HG02981 (cell line): ENCODE results near the gene FAM180B.

Experiments used
- ATAC-seq: cut with Tn5 transposase; IDR thresholded peaks from one replicate; pipeline ENCODE4 v1.9.1; 2021; ENCODE audit warnings: mild to moderate bottlenecking, moderate library complexity; ENCODE audit not compliant: unreplicated experiment

Gene FAM180B

DNA sequence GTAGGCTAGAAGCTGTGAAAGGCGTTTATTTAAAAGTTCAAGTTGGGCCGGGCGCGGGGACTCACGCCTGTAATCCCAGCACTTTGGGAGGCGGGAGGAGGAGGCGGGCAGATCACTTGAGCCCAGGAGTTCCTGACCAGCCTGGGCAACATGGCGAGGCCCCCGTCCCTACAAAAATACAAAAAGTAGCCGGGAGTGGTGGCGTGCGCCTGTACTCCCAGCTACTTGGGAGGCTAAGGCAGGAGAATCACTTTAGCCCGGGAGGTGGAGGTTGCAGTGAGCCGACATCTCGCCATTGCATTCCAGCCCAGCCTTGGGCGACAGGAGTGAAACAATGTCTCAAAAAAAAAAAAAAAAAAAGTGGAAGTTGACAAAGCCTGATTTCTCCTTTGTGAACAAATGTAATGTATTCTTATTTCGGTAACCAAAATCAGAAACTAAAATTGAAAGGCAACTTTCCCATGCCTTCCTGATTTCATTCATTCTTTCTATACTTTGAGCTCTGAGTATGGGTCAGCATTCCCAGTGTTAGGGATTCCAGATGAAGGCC, 20.3 kb upstream of the FAM180B start:
- ATAC-seq = no peak

- no peak for ATAC-seq
These were observed 16.8 kb upstream of the FAM180B start for GRCh38 chr11:47569646-47570045.

DNA sequence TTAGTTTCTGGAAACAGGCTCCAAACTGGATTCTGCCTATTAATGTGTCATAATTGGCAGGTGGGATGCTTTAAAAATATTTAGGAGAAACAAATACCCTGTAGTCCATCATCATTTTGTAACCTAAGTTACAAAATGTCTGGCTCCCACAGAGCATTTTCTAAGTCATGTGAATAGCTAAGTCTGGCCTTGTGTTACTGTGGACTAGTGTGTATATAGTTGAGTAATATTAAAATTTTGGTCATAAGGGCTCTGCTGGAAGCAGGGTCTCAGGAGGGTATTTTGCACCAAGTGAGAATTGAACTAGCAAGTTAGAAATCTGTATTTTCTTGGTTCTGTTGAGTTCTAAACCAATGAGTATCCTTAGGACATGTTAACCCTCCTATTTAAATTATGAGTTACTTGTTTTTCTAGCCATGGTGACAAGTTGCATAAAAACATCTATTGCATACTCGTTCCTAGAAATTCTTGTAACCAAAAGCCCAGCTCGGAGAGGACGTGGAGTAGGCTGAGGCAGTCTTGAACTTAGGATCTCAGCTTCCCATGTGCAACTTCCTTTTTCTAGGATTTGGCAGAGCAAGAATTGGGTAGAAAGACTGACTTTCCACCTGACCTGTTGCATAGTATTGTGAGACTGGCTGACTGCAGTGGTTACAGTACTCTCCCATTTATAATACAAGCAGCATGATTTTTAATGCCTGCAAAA, 15.7 kb upstream of the FAM180B start:
- ATAC-seq = no peak

DNA sequence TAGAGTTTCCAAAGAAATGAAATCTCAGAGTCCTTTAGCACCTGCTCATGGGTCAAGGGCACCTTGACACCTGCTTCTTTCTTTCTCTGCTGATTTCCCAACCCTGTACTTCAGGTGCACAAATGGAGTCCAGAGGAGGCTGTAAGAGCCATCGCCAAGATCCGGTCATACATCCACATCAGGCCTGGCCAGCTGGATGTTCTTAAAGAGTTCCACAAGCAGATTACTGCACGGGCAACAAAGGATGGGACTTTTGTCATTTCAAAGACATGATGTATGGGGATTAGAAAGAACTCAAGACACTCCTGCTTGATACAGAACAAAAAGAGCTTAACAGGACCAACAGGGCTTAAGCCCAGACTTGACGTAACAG, 15.1 kb upstream of the FAM180B start:
- no peak for ATAC-seq

GRCh38 chr11:47571895-47572294, 14.6 kb upstream of the FAM180B start:
- no peak for ATAC-seq

GRCh38 chr11:47572715-47573255, 13.7 kb upstream of the FAM180B start:
- no peak for ATAC-seq

DNA sequence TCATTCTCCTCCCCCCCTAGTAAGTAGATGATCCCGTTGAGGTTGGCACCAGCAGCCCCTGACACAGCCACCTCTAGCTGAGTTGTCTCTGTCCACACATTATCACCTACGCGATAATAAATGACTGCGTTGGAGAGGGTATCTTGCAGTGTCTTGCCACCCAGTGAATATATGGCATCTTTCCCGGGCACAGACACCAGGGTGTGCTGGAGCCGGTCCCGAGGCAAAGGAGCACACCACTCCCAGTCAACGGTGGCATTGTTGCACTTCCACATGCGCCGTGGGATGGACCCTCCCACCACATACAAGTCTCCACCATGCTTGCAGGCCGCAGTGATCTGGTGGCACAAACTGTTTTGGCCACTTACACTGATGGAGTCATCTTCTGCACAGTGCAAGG, 13.2 kb upstream of the FAM180B start:
- no peak for ATAC-seq

DNA sequence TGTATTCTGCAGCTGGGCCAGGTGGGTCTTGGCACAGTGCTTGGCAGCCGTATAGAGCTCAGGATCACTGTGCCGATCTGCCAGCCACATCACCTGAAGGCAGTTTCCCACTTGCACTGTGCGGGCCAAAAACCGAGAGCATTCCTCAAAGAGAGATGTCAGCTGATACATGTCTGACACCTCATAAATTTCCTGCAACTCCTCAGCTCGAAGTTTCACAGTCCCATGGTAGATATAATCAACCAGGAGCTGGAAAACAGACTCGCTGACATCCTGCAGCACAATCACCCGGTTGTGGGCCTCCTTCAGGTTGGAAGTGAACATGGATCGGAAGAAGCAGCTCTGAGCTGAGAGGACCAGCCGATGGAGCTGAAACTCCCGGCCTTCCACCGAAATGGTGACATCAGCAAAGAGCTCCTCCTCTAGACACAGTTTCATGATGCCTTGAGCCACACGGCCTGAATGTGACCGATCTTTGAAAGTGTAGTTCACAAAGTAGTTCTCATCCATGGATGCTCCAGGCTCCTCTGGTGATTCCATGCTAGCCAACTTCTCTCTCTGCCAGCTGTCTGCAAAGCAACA, 8.9 kb upstream of the FAM180B start:
- ATAC-seq = no peak

- ATAC-seq = peak; percentile 89
These were observed 7.7 kb upstream of the FAM180B start, which contains the start of the genes KBTBD4 and NDUFS3 for GRCh38 chr11:47578524-47579494. TSS of gene KBTBD4 (minus strand) at chr11:47578970. CDS start at chr11:47578951, 19 bp downstream. TSS of gene NDUFS3 (plus strand) at chr11:47579074. CDS start at chr11:47579092, 18 bp downstream.

DNA sequence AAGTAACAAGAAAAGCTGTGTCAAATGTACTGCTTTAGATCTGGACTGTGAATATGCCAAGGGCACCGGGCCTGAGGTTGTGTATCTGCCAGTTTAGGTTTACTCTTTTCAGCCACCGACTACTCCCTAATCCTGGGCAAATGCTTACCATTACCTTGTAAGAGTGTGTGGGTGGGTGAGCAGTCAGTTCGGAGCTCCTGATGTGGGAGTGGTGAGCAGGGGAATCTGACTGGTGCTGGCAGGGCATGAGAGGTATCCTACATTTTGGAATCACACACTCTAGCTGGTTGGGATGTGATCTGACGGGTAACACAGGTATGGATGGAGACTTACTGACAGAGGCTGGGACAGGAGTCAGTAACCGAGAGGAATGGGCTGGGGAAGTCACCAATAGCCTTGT, 2.6 kb upstream of the FAM180B start:
- no peak for ATAC-seq

- ATAC-seq = no peak
These were observed 700 bp downstream of the FAM180B start for GRCh38 chr11:47587039-47587716.

DNA sequence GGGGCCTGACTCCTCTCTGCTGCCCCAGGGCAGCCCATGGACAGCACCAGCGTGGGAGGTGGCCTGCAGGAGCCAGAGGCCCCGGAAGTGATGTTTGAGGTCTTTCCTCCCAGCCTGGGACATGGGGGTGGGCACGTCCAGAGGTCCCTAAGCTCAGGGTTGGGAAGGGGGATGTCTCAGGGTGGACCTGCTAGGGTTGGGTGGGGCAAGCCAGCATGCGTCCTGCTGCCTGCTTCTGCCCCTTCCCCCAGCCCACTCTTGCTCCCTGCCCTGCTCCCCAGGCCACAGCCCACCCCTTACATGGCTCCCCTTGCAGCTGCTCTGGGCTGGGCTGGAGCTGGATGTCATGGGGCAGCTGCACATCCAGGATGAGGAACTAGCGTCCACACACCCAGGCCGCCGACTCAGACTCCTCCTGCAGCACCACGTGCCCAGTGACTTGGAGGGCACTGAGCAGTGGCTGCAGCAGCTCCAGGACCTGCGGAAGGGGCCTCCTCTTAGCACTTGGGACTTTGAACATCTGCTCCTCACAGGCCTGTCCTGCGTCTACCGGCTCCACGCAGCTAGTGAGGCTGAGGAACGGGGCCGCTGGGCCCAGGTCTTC, 1.3 kb downstream of the FAM180B start:
- no peak for ATAC-seq

DNA sequence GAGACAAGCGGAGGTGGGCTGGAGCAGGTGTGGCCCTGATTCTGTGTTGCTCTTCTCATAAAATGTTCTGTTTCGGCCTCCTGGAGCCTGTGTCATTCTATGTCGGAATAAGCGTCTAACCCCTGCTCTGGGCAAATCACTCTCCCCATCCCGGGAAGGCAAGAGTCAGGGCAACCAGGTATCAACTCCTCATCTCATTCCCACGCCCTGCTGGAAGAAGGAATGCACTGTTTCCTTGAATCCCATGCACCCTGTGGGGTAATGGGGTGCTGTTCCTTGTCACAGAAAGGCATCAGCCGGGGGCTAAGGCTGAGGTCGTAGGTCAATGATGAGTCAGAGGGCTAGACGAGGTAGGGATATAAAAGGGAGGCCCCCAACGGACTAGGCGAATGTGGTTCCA, 2.6 kb downstream of the FAM180B start:
- no peak for ATAC-seq

DNA sequence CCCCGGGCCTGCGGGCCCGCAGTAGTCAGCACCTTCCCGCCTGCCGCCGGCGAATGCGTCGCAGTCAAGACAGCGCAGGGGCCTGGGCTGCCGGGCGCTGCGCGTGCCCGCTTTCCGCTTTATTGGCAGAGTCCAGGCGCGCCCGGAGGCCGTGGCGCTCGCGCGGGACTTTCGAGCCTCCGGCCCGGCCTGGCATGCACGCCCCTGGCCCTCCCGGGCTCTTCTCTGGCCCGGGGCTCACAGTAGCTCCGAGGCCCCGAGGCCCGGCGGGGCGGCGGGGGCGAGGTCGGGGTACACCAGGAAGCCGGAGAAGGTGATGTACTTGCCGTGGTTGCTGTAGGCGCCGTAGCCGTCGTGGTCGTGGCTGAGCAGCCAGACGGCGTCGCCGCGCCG, 3.1 kb downstream of the FAM180B start:
- ATAC-seq = no peak

GRCh38 chr11:47589977-47590861, 3.7 kb downstream of the FAM180B start:
- ATAC-seq = no peak

GRCh38 chr11:47591764-47592163, 5.3 kb downstream of the FAM180B start:
- no peak for ATAC-seq

DNA sequence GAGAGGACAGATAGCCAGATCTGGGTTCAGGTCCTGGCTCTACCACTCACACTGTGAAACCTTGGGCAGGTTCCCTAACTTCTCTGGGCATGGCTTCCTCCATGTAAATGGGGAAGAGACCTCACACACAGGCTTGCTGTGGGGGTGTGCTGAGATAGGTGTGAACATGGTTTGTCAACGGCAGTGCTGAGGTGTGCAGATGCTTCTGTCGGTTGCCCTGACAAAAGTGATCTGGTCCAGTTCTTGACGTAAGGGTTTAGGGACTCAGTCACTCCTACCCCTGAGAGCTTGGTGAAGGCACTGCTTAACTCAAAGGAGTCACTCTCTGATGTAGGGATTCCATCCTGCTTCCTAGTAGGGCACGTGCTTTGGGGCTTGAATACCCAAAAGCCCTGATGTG, 5.8 kb downstream of the FAM180B start:
- no peak for ATAC-seq

- ATAC-seq = no peak
These were observed 6.5 kb downstream of the FAM180B start for GRCh38 chr11:47592970-47593369.

DNA sequence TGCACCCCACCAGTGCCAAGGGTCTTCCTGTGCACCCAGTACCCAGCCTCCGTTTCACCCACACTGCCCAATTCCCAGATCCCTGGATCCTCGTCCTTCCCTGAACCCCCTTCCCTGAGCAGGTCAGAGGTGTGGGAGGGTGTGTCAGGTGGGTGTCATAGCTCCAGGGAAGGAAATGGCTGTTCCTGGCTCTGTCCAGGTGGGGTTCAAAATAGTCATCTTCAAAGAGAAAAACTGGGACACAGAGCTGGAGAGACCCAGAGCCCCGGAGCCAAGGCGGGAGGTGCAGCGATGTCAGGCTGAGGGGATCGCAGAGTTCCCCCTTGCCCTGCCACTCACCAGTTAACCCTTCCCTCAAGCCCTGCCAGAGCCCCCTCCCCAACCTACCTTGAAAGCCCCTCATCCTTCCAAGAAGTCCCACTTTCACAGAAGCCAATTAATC, 7.0 kb downstream of the FAM180B start:
- ATAC-seq = no peak
